Measurements from ENCODE around the gene SMG6. TPM values are rescaled to one million over a fixed set of nuclear protein-coding genes. Genes with fewer than 3 reads are reported as not detected.
A peak's percentile ranks its signal among the peaks of the same experiment; 100 is the strongest.

Gene SMG6
- total RNA-seq, 1 experiment from 2014 or later = 36.1 TPM

- DNase-seq (ENCODE audit: low spot score) = peak; percentile 39
- CTCF ChIA-PET = no interaction called here
- TF ChIP-seq CTCF (conservative IDR thresholded peaks at IDR 0.05; ENCODE audit: low read depth, low read length) (no peak), EZH2 (IDR thresholded peaks at IDR 0.05; ENCODE audit: borderline replicate concordance, low read depth, low read length, poor library complexity, severe bottlenecking) (no peak)
- peaks cover 38% of the 10 kb centered on the region for H3K4me1 ChIP-seq (ENCODE audit: insufficient read depth, low read length, poor library complexity, severe bottlenecking)
- POLR2A ChIA-PET (ENCODE audit: low non-redundant PET) = interaction anchor here (0.6 kb wide), 1 partner anchor 90 kb away, joined by 3 read pairs; no protein-coding TSS in a partner anchor
- H3K27ac ChIP-seq (ENCODE audit: low read depth, low read length, poor library complexity, severe bottlenecking) = no peak overlapping the region
- intact Hi-C loops (cut with micrococcal nuclease; ENCODE audit: unreplicated experiment) = no loop called here
- no peaks in the 10 kb centered on the region for H3K9me3 ChIP-seq (ENCODE audit: low read depth, low read length, poor library complexity, severe bottlenecking)
- no peak overlapping the region for H3K4me3 ChIP-seq (ENCODE audit: low read depth, low read length, poor library complexity, severe bottlenecking)
- H3K36me3 ChIP-seq (ENCODE audit: insufficient read depth, low read length, poor library complexity, severe bottlenecking) = no peaks in the 10 kb centered on the region
- no TSS peak for BruUV-seq (replicated peaks)
- H3K27me3 ChIP-seq (replicated peaks; ENCODE audit: insufficient read depth, low read depth, low read length, poor library complexity) = no peaks in the 10 kb centered on the region
Observed at GRCh38 chr17:2138318-2138717, 165.3 kb downstream of the SMG6 start.

GRCh38 chr17:2137342-2138098 is 166.1 kb downstream of the SMG6 start:
- no TSS peak for BruUV-seq (replicated peaks)
- Histone ChIP-seq H3K4me3 (ENCODE audit: low read depth, low read length, poor library complexity, severe bottlenecking) (no peak overlapping the region), H3K9me3 (ENCODE audit: low read depth, low read length, poor library complexity, severe bottlenecking) (no peaks in the 10 kb centered on the region), H3K27me3 (replicated peaks; ENCODE audit: insufficient read depth, low read depth, low read length, poor library complexity) (no peaks in the 10 kb centered on the region), H3K27ac (ENCODE audit: low read depth, low read length, poor library complexity, severe bottlenecking) (no peak overlapping the region), H3K4me1 (ENCODE audit: insufficient read depth, low read length, poor library complexity, severe bottlenecking) (peaks cover 38% of the 10 kb centered on the region), H3K36me3 (ENCODE audit: insufficient read depth, low read length, poor library complexity, severe bottlenecking) (no peaks in the 10 kb centered on the region)
- CTCF ChIA-PET = no interaction called here
- POLR2A ChIA-PET (ENCODE audit: low non-redundant PET) = interaction anchor here (0.6 kb wide), 1 partner anchor 90 kb away, joined by 3 read pairs; no protein-coding TSS in a partner anchor
- peak; percentile 88 for DNase-seq (ENCODE audit: low spot score)
- intact Hi-C loops (cut with micrococcal nuclease; ENCODE audit: unreplicated experiment) = no loop called here
- TF ChIP-seq CTCF (conservative IDR thresholded peaks at IDR 0.05; ENCODE audit: low read depth, low read length) (no peak), EZH2 (IDR thresholded peaks at IDR 0.05; ENCODE audit: borderline replicate concordance, low read depth, low read length, poor library complexity, severe bottlenecking) (no peak)

GRCh38 chr17:2136241-2136640 is 167.3 kb downstream of the SMG6 start:
- no TSS peak for BruUV-seq (replicated peaks)
- H3K36me3 ChIP-seq (ENCODE audit: insufficient read depth, low read length, poor library complexity, severe bottlenecking) = no peaks in the 10 kb centered on the region
- intact Hi-C loops (cut with micrococcal nuclease; ENCODE audit: unreplicated experiment) = no loop called here
- ChIA-PET CTCF (interaction anchor here (0.7 kb wide), 1 partner anchor 14 kb away, joined by 3 read pairs; no protein-coding TSS in a partner anchor), POLR2A (ENCODE audit: low non-redundant PET) (no interaction called here)
- H3K27me3 ChIP-seq (replicated peaks; ENCODE audit: insufficient read depth, low read depth, low read length, poor library complexity) = no peaks in the 10 kb centered on the region
- peaks cover 38% of the 10 kb centered on the region for H3K4me1 ChIP-seq (ENCODE audit: insufficient read depth, low read length, poor library complexity, severe bottlenecking)
- H3K27ac ChIP-seq (ENCODE audit: low read depth, low read length, poor library complexity, severe bottlenecking) = no peak overlapping the region
- DNase-seq (ENCODE audit: low spot score) = no peak
- H3K4me3 ChIP-seq (ENCODE audit: low read depth, low read length, poor library complexity, severe bottlenecking) = no peak overlapping the region
- TF ChIP-seq EZH2 (IDR thresholded peaks at IDR 0.05; ENCODE audit: borderline replicate concordance, low read depth, low read length, poor library complexity, severe bottlenecking) = no peak
- no peak for TF ChIP-seq CTCF (conservative IDR thresholded peaks at IDR 0.05; ENCODE audit: low read depth, low read length)
- H3K9me3 ChIP-seq (ENCODE audit: low read depth, low read length, poor library complexity, severe bottlenecking) = no peaks in the 10 kb centered on the region
